HG03558 (cell line): ENCODE data around the gene OAT.
"Not testable (repeated sequence)": the region's sequence is repeated elsewhere in the genome, so short reads cannot be mapped to it uniquely, and the experiment has no call there.

Experiments used
- ATAC-seq: cut with Tn5 transposase; IDR thresholded peaks from one replicate; pipeline ENCODE4 v1.9.1; 2021; ENCODE audit warnings: moderate number of reproducible peaks; ENCODE audit not compliant: unreplicated experiment; ENCODE audit errors: extremely low read depth

Gene OAT

DNA sequence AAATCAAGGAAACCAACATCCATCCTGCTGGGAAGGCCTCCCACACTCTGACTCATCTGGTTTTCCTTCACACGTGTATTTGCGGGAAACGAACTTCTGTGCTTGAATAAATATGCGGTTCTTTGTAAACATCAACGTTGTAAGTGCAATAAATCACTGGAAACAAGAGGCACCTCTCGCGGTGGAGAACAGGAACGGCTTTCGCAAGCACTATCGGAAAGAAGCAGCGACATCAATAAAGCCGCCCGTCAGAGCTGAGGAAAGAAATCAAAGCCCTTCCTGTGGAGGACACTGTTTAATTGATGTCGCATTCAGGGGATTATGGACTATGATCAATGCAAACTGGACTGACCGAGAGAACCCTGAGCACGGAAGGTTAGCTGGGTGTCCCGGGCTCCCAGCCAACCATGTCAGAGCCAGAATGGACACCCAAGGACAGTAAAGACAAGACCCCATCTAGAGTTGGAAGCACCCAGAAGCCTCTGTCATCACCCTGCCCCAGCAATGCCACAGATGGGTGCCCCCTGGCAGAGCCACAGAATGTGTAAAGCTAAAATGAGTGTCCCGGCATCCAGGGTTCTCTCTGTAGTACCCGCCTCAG lies 37.6 kb downstream of the OAT start:
- no peak for ATAC-seq

DNA sequence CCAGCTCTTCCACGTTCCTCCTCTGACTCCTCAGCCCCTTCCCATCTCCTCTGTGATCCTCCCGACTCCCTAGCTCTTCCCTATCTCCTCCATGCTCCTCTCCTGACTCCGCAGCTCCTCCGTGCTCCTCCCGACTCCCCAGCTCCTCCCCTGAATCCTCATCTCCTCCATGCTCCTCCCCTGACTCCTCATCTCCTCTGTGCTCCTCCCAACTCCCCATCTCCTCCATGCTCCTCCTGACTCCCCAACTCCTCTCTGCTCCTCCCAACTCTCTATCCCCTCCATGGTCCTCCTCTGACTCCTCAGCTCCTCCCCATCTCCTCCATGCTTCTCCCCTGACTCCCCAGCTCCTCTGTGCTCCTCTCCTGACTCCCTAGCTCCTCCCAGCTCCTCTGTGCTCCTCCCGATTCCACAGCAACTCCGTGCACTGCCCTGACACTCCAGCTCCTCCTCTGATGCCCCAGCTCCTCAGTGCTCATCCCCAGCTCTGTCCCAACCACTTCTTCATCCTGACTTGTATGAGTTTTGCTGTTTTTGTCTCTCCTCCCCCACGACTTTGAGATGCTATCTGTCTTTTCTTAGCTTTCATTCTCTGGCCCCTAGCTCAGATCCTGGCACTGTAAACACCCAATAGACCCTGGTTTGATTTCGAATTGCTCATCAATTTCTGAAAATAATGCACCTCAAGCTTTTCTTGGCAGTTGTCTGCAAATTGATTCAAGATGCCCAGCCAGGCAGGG lies 38.3 kb downstream of the OAT start:
- ATAC-seq, result no peak

DNA sequence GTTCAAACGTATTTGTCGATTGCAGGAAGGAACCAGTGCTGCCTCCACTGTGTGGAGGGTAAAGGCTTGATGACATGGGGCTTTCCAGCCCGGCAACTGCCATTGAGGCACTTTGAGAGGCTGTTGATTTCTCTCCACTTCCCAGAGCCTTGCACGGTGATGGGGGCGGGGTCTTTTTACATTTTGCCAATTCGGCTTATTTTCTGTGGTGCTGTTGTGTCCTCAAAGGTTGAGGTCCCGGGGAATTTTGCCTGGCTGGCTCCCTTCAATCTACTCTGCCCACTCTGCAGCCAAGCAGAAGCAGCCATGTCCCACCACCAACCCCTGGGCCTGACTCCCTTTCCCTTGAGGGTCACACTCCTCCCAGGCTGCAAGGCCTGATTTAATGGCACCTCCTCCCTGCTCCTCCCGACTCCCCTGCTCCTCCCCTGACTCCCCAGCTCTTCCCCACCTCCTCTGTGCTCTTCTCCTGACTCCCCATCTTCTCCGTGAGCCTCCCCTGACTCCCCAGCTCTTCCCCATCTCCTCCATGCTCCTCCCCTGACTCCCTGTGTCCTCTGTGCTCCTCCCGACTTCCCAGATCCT lies 39.0 kb downstream of the OAT start:
- no peak for ATAC-seq

DNA sequence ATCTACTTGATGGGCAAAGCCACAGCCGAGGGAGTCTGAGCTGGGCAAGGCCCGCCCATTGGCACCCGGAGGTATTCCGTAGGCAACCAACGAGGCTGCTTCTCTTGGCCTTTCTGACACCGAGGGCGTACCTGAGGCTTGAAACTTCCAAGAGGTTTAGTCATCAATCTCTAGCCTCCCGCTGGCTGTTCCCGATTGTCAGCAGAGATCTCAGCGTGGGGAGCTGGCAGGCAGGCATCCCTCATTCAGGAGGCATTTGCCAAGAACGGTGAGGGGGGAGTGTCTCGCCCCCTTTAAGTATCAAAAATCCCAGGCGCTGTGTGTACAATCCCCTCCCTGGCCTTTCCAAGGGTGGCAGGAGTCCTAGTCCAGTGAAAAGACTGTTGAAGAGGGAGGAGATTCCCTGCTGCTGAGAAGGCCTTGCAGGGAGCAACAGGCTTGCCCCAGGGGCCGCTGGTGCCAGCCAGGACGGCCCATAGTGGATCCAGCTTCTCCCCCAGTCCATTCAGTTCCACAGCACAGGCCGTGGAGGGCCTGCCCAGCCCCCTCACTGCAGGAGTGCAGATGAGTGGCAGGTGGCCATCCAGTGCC lies 39.7 kb downstream of the OAT start:
- no peak for ATAC-seq

DNA sequence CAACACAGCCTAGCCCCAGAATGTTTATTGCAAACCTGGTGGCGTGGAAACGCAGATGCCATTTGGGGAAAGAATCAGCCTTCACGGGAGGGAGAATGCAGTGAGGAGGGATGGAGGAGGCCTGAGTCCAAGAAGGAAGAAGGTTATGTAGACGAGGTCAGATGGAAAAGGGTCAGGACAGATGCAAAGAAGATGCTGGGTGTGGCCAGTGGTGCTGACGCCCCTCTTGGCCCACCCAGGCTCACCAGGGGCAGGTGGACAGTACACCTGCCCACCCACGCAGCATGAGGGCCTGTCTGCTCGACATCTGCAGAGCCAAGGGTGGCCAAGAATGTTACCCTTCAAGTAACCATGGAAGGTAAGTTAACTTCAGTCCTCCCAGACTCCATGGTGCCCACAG lies 40.5 kb downstream of the OAT start:
- no peak for ATAC-seq

DNA sequence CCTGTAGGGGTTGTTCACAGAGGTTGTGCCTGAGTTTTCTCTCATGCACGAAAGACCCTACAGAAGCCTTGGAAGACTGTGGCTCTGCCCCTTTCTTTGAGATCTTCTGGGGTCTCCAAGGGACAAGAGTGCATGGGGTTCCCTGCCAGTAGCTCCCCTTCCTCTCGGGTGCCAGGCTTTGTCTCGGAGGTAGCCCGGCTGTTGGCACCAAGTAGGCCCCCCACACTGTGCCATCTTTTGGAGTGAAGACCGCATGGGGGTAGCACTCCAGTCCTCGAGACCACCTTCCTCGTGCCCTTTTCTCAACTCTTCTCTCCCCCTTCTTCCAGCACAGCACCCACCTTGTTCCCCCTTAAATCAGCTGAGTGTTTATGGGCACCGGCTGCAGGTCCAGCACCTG lies 41.6 kb downstream of the OAT start:
- no peak for ATAC-seq

DNA sequence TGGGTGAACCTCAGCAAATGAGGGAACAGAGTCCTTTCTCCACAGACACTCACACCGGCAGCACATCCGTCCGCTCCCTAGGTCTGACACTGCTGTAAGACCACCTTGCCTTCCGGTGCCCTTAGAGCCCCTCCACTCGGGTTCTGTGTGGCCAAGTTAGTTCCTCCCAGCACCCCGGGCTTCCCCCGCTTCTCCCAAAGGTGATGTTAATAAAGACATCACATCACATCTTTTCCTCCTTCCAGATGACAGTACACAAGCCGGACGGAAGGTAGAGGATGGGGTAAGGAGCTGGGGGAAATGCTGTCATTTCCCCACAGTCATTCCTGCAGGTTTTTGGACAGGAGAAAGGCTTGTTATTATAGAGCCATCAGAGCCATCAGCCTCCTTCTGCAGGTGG lies 42.3 kb downstream of the OAT start:
- no peak for ATAC-seq

DNA sequence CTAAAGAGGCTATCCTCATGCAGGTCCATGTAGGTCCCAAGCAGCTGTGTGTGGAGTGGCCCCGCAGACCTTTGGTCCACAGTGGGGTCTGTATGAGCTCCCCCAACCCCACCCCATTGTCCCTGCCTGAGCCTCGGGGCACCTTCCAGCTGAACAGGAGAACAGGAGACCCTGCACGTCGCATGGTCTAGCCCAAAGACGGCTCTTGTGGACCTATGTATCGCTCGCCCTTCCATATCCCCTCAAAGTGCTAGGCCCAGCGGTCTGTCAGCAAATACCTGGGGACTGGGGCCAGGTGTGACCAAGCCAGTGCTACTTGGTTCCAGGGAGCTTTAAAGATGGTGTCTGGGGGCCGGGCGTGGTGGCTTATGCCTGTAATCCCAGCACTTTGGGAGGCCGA lies 43.0 kb downstream of the OAT start:
- no peak for ATAC-seq

DNA sequence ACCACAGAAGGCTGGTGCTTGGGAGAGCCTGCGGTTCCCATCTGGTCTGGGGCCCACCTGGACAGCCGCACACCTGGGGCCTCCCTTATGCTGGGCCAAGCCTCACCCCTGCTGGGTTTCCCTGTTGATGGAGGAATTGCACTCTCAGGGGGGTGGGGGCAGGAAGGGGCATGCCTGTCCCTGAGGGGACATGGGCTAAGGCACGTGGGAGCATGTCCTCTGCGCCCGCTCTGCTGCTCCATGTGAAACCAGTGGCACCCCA lies 43.4 kb downstream of the OAT start:
- ATAC-seq, result no peak

DNA sequence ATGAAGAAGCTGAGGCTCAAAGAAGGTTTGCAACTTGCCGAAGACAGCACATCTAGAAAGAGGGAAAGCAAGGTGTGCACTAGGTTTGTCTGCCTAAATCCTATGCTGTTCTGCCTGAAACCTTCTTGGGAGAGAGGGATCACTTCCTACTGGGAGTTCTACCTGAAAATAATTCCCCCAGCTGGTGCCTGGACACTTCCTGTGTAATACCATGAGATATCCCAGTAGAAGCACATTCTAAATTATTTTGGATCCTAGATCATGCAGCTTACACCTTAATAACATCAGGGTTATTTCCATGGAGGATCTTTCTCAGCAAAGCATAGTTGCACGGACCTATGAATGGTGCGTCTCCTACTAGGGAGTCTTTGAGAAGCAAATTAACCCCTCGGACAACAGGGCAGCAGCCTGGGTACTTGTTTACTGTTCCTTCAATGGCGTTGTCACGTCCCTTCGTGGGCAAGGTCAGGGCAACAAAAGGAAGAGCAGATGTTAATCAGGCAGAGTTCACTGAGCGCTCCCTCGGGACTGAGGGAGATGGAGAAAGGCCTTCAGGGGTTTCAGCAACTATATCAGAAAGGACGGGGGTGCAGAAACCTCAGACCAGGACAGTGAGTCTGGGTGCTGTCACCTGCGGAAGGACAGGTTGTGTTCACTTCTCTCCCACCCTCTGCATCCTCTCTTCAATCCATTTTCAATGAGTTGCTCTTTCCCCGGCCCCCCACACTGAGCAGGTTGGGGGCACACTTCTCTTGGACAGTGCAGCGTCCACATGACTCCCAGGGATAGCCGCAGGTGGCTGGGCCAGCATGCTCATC lies 44.0 kb downstream of the OAT start:
- ATAC-seq, result no peak

DNA sequence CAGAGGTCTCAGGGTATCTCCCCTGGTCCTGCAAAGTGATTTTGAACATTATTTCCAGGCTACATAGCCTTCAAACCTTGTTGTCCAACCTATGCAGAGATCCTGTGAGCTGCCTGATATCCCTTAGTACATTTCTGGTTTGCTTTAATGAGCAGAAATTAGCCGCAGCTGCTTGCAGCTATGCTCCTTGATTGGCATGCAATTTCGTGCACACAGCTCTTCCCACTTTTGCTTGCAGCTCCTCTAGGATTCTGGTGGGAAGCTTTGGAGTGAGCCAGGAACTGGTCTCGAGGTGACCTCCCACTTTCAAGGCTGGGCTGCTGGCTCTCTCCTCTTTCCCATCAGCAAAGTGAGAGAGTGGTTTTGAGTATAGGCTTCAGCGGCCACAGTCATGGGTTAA lies 45.8 kb downstream of the OAT start:
- no peak for ATAC-seq

DNA sequence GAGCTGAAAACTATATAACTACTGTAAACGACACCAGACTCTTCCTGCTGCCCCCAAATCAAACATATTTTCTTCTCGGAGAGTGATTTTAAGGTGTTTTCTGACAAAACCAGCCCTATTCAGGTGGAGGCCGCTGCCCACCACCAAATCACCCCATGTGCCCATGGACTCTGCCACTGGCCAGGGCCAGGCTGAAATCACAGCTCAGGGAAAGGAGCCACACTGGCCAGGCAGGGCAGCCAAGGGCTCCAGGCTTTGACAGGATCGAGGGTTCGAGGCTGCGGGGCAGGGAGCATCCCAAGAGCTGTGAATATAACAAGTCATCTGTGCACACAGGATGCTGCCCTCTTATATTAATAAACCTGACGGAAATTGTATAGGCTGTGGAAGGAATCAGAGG lies 48.3 kb downstream of the OAT start:
- ATAC-seq, result no peak

DNA sequence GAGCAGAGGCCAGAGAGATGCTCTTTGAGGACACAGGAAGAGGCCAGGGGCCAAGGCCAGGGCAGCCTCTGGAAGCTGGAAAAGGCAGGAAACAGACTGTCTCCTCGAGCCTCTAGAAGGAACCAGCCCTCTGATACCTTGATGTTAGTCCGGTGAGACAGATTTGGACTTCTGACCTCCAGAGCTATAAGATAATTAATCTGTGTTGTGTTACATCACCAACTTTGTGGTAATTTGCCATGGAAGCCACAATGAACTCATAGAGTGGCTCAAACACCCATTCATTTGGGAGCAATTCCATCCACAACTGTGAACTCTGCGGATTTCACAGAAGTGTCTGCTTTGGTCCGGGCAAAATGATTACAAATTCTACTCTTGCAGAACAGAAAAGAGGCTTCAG lies 48.7 kb downstream of the OAT start:
- no peak for ATAC-seq

DNA sequence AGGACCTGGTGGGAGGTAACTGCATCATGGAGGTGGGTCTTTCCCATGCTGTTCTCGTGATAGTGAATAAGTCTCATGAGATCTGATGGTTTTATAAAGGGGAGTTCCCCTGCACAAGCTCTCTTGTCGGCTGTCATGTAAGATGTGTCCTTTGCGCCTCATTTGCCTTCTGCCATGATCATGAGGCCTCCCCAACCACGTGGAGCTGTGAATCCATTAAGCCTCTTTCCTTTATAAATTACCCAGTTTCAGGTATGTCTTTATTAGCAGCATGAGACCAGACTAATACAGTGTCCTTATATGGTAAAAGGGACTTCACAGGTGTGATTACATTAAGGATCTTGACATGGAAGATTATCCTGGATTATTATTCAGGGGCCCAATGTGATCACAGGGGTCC lies 49.2 kb downstream of the OAT start:
- not testable (repeated sequence) for ATAC-seq

DNA sequence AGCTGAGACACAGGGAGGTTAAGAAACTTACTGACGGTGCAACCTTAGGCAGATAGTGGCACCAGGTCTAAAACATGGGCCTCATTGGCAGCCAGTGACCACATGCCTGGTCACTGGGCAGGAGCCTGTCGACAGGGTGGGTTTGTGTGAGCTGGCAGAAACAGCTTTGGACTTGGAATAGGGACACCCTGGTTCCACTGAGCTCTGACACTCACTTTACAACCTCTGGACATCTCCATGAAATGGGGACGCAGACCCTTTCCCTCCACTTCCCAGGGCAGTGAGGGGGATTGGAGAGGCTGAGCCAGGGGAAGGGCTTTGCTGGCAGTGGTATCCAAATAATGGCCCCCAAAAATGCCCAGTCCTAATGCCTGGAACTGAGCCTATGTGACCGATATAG lies 49.7 kb downstream of the OAT start:
- ATAC-seq, result no peak

DNA sequence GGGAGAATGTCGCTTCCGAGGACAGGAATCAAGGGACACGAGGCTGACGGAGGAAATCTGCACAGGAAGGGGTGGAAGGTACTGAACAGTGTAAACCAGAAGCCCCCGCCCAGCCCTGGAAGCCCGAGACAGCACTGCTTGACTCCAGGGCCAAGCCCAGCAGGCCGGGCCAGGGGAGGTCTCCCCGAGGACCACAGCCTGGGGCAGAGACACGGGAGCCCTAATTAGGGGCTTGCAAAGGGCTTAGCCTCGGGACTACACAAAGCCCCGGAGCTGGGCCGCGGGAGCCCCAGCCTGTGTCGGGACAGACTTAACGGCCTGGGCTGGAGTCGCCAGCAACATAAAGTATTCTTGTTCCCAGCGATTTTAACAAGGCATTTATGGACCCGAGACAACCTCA lies 50.8 kb downstream of the OAT start:
- ATAC-seq, result no peak

DNA sequence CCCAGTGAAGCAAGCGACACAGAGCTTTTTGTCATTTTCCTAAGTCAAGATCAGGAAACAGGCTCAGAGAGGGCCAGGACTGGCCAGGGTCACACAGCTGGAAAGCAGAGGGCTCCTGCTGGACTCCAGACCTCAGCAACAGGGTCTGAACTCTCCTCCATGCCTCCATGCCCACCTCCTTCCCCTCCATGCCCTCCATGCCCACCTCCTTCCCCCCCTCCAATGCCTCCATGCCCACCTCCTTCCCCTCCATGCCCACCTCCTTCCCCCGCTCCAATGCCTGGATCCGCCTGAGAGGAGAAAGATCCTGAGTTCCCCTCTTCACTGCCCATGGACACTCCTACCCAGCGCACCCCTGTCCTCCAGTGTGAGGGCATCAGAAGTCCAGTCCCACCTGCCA lies 51.3 kb downstream of the OAT start:
- ATAC-seq, result no peak

DNA sequence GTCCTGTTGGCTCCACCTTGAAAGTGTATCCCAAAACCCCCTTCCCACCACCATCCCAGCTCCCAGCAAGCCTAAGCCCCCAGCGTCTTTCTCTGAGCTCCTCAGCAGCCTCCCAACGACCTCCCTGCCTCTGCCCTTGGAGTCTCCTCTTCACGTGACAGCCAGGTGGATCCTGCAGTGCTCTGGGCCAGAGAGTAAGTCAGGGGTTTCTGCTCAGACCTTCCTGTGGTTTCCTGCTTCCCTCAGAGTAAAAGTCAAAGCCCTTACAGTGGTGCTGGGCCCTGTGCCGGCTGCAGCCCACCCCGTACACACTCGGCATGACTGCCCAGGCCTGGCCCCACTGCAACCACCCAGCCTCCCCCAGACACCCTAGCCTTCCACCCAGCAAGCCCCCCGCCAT lies 51.9 kb downstream of the OAT start:
- ATAC-seq, result no peak

DNA sequence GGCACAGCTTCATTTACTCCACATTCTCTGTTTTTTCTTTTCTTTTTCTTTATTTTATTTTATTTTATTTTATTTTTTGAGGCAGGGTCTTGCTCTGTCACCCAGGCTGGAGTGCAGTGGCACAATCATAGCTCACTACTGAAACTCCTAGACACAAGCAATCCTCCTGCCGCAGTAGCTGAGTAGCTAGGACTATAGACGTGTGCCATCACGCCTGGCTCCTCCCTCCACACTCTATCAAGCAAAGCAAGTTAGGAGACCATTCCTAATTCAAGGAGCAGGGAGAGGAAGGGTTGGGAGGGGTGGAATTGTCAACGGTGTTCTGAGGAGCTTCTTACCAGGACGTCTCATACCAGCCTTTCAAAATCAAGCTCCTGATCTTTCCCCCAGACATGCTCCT lies 52.4 kb downstream of the OAT start:
- ATAC-seq, result no peak

DNA sequence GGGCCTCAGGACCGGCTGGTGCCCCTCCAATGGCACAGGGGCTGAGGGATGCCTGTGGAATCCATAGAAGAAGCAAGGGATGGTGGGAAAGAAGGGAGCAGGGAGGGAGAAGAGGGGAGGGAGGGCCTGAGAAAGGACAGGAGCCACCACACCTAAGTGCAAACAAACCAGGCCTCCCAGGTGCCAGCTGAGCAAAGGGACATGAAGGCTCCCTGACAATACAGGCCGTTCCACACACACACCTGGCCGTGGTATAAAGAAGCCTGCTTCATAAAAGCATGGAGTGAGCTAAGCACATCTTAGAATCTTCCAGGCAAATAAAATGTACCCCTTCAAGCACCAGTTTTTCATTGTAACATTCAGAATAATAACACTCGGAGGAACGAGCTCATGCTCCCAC lies 54.0 kb downstream of the OAT start:
- no peak for ATAC-seq

DNA sequence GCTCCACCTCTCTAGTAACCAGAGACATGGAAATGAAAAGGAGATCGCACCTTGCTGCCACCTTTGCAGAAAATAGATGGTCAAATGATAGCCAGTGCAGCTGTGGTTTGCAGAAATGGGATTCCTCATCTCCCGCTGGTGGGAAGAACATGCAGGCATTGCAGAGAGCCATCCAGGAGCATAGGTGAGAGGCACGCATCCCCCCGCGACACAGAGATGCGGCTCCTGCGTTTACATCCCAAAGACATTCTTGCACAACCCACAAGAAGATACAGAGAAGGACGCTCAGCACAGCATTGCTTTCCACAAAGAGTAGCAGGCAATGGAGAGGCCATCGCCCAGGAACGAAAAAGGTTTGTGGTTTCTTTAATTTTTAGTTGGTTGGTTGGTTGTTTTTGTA lies 56.2 kb downstream of the OAT start:
- no peak for ATAC-seq
